Activated CD4-positive, alpha-beta T cell treated with anti-CD3 and anti-CD28 coated beads, Interleukin-2, Interleukin-6, amounts not matched to agents 100 ng/mL and 50 ng/mL, durations not matched to agents 16 hours and 8 hours (primary cell): ENCODE data around the gene LIPC.

ENCODE experiments used
- DNase-seq: peaks from one replicate; pipeline ENCODE4 v3.0.0-alpha.2; 2020

LIPC gene

GRCh38 chr15:58477170-58477569 is 45.4 kb downstream of the LIPC start:
- DNase-seq: no peak

GRCh38 chr15:58478035-58478434 is 46.2 kb downstream of the LIPC start:
- DNase-seq: no peak

- no peak for DNase-seq
Observed at GRCh38 chr15:58478579-58478978, 46.8 kb downstream of the LIPC start.

- DNase-seq: no peak
Observed at GRCh38 chr15:58479941-58480340, 48.1 kb downstream of the LIPC start.

GRCh38 chr15:58483376-58483775 is 51.6 kb downstream of the LIPC start:
- DNase-seq: no peak

GRCh38 chr15:58484791-58485600 is 53.2 kb downstream of the LIPC start:
- DNase-seq: peak; percentile 27

- DNase-seq: peak; percentile 34
Observed at GRCh38 chr15:58486062-58486461, 54.3 kb downstream of the LIPC start.

- DNase-seq: no peak
Observed at GRCh38 chr15:58486564-58486963, 54.8 kb downstream of the LIPC start.

- no peak for DNase-seq
Observed at GRCh38 chr15:58487041-58487723, 55.4 kb downstream of the LIPC start.

GRCh38 chr15:58487724-58488120 is 55.9 kb downstream of the LIPC start:
- DNase-seq: no peak

- no peak for DNase-seq
Observed at GRCh38 chr15:58489289-58490085, 57.7 kb downstream of the LIPC start.

GRCh38 chr15:58490086-58490887 is 58.5 kb downstream of the LIPC start:
- no peak for DNase-seq

GRCh38 chr15:58490888-58491473 is 59.2 kb downstream of the LIPC start:
- no peak for DNase-seq

GRCh38 chr15:58491499-58492202 is 59.9 kb downstream of the LIPC start:
- no peak for DNase-seq

- DNase-seq: no peak
Observed at GRCh38 chr15:58492661-58493397, 61.0 kb downstream of the LIPC start.

GRCh38 chr15:58494567-58494966 is 62.8 kb downstream of the LIPC start:
- DNase-seq: no peak

- DNase-seq: no peak
Observed at GRCh38 chr15:58495891-58496408, 64.2 kb downstream of the LIPC start.

GRCh38 chr15:58497046-58497785 is 65.4 kb downstream of the LIPC start:
- no peak for DNase-seq

GRCh38 chr15:58498821-58499580 is 67.2 kb downstream of the LIPC start:
- DNase-seq: no peak
